Peyer's patch (tissue), 4 donors: ENCODE results near the gene ELF4.

Source experiments
- POLR2A ChIP-seq, 2 donors: fragments of 450-650 bp; IDR thresholded peaks; one replicate each; pipeline ENCODE4 v1.5.1; 2017; ENCODE audit warnings: antibody characterized with exemption in 2 of 2, mild to moderate bottlenecking in 2 of 2, moderate library complexity in 2 of 2
- TF ChIP-seq, protein P1 (sequence below), 6 experiments: fragments of 450-650 bp in 4 of 6; fragments of 200-600 bp in 2 of 6; sonication (generic) in 1 of 6; IDR thresholded peaks; one replicate each; pipeline ENCODE4 v1.5.1; 2017 to 2019; ENCODE audit warnings: antibody characterized with exemption in 6 of 6, mild to moderate bottlenecking in 3 of 6, moderate library complexity in 1 of 6

DNA sequence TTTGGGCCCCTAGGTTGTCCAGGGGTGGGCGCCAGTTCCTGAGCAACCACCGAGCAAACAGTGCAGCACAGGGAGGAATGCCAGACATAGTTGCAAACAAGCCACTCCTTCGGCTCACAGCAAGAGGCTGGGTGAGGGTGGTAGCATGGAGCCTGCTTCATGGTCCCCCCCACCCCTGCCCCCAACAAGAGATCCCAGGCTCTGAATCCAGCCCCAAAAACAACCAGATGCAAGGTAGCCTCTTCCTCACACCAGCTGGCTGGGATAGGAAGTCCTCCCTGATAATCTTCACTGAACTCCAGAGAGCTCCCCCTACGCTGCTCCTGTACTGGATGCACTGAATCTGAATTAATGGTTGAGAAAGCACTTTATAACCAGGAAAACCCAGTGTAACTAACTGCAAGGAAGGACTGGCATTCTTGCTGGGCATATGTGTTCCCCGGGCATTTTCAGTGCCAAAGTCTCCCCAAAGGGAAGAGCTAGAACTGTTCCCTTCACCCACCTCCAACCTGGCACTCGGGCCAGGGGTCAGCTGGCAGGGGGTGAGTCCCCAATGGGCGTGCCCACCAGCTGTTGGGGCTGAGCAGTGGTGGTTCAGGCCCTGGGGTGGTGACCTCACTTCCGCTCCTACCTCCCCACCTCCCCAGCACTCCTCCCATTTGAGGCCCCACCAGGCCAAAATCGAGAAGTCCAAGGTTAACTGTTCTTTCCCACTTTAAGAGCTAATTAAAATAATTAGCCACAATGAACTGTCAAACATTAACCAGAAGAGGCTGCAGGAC lies 1.5 kb downstream of the ELF4 start:
- no peak for TF ChIP-seq POLR2A (IDR thresholded peaks at IDR 0.05)
- TF ChIP-seq, protein P1, sequence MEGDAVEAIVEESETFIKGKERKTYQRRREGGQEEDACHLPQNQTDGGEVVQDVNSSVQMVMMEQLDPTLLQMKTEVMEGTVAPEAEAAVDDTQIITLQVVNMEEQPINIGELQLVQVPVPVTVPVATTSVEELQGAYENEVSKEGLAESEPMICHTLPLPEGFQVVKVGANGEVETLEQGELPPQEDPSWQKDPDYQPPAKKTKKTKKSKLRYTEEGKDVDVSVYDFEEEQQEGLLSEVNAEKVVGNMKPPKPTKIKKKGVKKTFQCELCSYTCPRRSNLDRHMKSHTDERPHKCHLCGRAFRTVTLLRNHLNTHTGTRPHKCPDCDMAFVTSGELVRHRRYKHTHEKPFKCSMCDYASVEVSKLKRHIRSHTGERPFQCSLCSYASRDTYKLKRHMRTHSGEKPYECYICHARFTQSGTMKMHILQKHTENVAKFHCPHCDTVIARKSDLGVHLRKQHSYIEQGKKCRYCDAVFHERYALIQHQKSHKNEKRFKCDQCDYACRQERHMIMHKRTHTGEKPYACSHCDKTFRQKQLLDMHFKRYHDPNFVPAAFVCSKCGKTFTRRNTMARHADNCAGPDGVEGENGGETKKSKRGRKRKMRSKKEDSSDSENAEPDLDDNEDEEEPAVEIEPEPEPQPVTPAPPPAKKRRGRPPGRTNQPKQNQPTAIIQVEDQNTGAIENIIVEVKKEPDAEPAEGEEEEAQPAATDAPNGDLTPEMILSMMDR (IDR thresholded peaks at IDR 0.05) = no peak
